GM19351 (cell line): ENCODE results near the gene LRRC14B.
"Not testable (repeated sequence)": the region's sequence is repeated elsewhere in the genome, so short reads cannot be mapped to it uniquely, and the experiment has no call there.

ENCODE experiments used
- ATAC-seq: cut with Tn5 transposase; IDR thresholded peaks from one replicate; pipeline ENCODE4 v1.9.1; 2021; ENCODE audit warnings: mild to moderate bottlenecking, moderate library complexity; ENCODE audit not compliant: unreplicated experiment

Gene LRRC14B

GRCh38 chr5:190366-191035 is 794 bp upstream of the LRRC14B start:
- ATAC-seq, result no peak

- ATAC-seq, result no peak
Measured at GRCh38 chr5:191949-192690, 825 bp downstream of the LRRC14B start.

- no peak for ATAC-seq
Measured at GRCh38 chr5:192691-192969, 1.3 kb downstream of the LRRC14B start.

GRCh38 chr5:192970-193831 is 1.9 kb downstream of the LRRC14B start:
- ATAC-seq, result no peak

GRCh38 chr5:194102-194501 is 2.8 kb downstream of the LRRC14B start:
- no peak for ATAC-seq

GRCh38 chr5:194603-195209 is 3.4 kb downstream of the LRRC14B start:
- no peak for ATAC-seq

- ATAC-seq, result no peak
Measured at GRCh38 chr5:195401-196160, 4.3 kb downstream of the LRRC14B start.

- ATAC-seq, result no peak
Measured at GRCh38 chr5:196350-196749, 5.1 kb downstream of the LRRC14B start.

- ATAC-seq, result not testable (repeated sequence)
Measured at GRCh38 chr5:197031-197430, 5.7 kb downstream of the LRRC14B start.

- no peak for ATAC-seq
Measured at GRCh38 chr5:197892-198489, 6.7 kb downstream of the LRRC14B start.

GRCh38 chr5:198516-199196 is 7.4 kb downstream of the LRRC14B start:
- no peak for ATAC-seq

GRCh38 chr5:199197-199949 is 8.1 kb downstream of the LRRC14B start:
- ATAC-seq, result no peak

GRCh38 chr5:199950-200645 is 8.8 kb downstream of the LRRC14B start:
- ATAC-seq, result no peak

- ATAC-seq, result no peak
Measured at GRCh38 chr5:200985-201384, 9.7 kb downstream of the LRRC14B start.

- ATAC-seq, result no peak
Measured at GRCh38 chr5:201672-202071, 10.4 kb downstream of the LRRC14B start.

- no peak for ATAC-seq
Measured at GRCh38 chr5:203246-203930, 12.1 kb downstream of the LRRC14B start.

- ATAC-seq, result no peak
Measured at GRCh38 chr5:204001-204400, 12.7 kb downstream of the LRRC14B start.

- no peak for ATAC-seq
Measured at GRCh38 chr5:204462-204861, 13.2 kb downstream of the LRRC14B start.
